CD4-positive, alpha-beta T cell treated with Interleukin-1 beta for 1 hour (primary cell): ENCODE results near the gene STK24.
"Not testable (repeated sequence)": the region's sequence is repeated elsewhere in the genome, so short reads cannot be mapped to it uniquely, and the experiment has no call there.

ENCODE experiments used
- DNase-seq, 2 donors: peaks; one replicate each; pipeline ENCODE4 v3.0.0-alpha.2; 2020 to 2022

Gene STK24

GRCh38 chr13:98576963-98577835, at the start of gene STK24:
TSS of gene STK24 (minus strand) at chr13:98577107. CDS start at chr13:98576786, 321 bp downstream.
- peak; percentile 67 to 70 for DNase-seq

- no peak for DNase-seq
Observed at GRCh38 chr13:98626298-98626935, 49.5 kb upstream of the STK24 start.

GRCh38 chr13:98624589-98624988, 47.7 kb upstream of the STK24 start:
- not testable (repeated sequence) for DNase-seq

- no peak for DNase-seq
Observed at GRCh38 chr13:98622931-98623331, 46.0 kb upstream of the STK24 start.

DNA sequence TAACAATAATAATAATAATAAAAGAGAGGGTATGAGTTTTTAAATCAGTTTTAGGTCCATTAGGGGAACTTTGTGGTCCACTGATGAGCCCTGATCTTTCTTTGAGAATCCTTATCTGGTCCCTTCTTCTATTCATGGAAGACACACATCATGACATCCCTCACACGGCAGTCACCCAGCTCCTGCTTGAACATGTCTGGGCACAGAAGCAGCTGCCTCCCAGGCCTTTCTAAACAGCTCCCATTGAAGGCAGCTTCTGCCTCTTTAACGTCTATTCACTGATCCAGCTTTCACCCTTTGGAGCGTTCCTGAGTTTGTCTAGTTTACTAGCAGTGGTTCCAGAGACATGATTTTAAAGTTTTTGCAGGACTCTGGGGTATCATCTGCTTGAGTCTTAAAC, 42.6 kb upstream of the STK24 start:
- no peak for DNase-seq

DNA sequence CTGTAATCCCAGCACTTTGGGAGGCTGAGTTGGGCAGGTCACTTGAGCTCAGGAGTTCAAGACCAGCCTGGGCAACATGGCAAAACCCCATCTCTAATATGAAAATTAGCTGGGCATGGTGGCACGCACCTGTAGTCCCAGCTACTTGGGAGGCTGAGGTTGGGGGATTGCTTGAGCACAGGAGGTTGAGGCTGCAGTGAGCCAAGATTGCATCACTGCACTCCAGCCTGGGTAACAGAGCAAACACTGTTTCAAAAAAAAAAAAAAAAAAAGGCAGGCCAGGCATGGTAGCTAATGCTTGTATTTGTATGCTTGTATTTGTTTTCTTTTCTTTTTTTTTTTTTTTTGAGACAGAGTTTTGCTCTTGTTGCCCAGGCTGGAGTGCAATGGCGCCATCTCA, 38.7 kb upstream of the STK24 start:
- DNase-seq: not testable (repeated sequence)

- no peak for DNase-seq
Observed at GRCh38 chr13:98613591-98613990, 36.7 kb upstream of the STK24 start.

DNA sequence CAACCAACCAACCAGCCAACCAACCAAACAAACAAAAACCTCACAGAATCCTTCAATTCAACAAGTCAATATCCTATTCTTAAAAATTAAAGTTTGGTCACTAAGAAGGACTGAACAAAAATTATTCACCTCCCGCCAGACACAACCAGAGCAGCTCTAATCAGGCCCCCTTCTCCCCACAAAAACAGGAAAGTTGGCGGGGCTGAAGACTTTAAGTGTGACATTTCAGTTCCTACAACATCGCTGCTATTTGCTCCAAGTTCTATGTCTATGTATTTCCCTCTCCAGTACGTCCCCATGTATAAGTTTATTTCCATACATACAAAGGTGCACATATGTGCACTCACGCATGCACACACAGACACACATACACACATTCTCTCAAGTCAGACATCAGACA, 32.8 kb upstream of the STK24 start:
- DNase-seq: no peak

- no peak for DNase-seq
Observed at GRCh38 chr13:98606296-98606695, 29.4 kb upstream of the STK24 start.

- no peak for DNase-seq
Observed at GRCh38 chr13:98599502-98600328, 22.8 kb upstream of the STK24 start.

GRCh38 chr13:98598043-98598442, 21.1 kb upstream of the STK24 start:
- no peak for DNase-seq

- no peak for DNase-seq
Observed at GRCh38 chr13:98595134-98595533, 18.2 kb upstream of the STK24 start.

GRCh38 chr13:98592362-98592732, 15.4 kb upstream of the STK24 start:
- DNase-seq: no peak

DNA sequence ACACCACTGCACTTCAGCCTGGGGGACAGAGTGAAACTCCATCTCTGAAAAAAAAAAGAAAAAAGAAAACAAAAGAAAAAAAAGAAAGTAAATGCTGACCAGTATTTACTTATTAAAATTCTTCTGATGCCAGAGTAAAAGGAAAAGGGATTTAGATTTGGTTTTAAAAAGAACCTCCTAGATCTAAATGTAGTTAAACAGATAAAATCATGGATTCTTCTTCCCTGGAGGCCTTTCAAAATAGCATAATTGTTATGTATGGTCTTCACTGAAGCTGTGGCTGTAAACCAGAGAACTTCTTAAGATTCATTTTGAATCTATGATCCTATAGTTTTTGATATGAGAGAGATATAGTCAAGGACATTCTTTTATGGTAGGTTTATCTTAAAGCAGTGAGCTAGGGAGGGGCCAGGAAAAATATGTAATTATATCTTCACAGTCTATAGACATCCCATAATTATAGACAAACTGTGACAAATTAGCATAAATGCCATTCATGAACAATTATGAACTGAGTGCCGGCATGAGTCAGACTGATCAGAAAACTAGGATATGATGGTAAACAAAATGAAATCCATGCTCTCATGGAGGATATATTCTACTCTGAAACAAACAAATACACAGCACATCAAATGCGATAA, 14.9 kb upstream of the STK24 start:
- no peak for DNase-seq

GRCh38 chr13:98590471-98590870, 13.6 kb upstream of the STK24 start:
- not testable (repeated sequence) for DNase-seq

GRCh38 chr13:98589516-98589915, 12.6 kb upstream of the STK24 start:
- not testable (repeated sequence) for DNase-seq

DNA sequence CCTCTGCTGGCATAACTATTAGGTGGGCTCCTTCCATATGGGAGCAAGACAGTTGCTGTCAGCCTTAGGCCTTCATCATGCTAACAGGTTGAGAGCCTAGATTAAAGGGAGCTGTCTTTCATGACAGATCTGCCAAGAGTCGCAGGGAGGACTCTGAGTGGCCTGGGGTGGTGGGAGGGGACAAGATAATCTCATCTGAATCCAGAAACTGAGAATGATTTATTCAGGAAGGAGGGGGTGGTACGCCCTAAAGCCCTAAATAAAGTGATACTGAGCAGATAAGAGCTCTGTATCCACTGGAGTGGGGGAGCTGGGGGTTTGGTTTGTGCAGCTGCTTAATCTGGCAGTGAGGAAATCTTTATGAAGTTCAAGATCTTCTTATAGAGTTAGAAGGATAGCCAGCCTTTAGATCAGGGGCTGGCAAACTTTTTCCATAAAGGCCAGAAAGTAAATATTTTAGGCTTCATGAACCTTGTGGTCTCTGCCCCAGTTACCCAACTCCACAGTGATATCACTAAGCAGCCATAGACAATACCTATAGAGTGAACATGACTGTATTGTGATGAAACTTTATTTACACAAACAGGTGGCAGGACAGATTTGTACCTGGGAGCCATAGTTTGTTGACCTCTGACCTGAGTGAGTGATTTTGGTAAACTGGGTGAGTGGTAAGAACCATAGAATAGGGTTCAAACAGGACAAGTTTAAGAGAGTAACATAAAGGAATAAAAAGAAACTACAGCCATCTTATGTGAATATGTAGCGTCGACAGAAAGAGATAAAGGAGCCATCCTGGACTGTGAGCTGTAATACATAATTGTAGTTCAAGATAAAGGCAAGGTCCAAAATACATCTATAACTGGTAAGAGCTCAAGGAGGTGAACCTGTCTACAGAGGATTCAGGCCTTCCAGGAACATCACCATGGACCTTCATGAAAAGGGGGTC, 9.8 kb upstream of the STK24 start:
- no peak for DNase-seq

DNA sequence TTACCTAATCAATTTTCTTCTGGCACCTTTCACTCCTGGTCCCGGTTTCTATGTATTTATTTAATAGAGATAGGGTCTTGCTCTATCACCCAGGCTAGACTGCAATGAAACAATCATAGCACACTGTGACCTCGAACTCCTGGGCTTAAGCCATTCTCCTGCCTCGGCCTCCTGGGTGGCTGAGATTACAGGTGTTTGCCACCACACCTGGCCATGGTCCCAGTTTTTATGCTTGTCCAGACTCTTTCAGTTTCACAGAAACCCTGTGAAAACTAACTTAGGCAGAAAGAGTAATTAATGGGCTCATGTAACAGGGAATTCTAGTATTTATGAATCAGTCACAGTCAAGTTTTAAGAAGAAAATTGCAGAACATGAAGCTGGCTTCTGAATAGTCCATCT, 9.0 kb upstream of the STK24 start:
- no peak for DNase-seq

DNA sequence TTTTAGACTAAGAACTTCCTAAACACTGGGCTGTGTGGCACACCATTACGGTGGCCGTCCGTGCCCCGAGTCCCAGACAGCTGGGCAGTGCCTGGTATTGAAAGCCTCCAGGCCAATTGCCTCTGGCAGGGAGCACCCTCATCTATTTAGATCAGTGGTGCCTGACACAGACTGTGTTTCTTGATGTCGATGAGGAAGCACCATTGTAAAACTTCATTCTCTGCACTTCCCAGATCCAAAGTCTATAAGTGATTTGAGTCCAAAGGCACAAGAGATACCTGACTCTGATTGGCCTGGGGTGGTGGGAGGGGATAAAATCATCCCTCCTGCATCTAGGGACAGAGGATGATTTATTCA, 8.5 kb upstream of the STK24 start:
- DNase-seq: no peak

DNA sequence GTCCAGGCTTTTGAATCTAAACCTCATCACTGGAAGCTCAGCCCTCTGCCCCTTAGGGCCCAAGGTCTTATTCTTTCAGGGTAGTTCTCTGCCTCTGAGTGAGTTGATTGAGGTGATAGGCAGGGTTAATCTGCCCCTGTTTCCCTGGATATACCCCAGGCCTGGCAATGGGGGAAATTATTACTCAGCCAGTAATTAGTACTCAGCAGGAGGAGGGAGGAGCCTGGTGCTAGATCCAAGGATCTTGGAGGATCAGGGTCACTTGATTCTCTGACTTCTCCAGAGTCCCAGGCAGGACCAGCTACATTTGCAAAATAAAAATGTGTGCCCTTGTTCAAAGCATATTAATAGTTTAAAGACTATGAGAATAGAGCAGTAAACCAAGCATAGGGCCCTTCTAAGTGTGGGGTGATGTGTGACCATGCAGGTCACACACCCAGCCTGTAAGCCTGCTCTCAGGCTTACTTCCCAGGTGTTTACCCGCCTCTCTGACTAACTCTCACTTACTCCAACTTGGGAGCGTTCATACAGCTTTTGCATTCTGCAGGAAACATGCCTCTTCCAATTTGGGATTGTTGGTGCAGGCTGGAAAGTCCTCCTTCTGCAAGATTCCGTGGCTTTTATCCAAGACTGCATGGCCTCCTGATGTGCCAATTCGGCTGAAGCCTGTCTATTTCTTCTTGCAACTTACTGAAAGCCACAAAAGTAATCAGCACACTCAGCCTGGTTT, 7.9 kb upstream of the STK24 start:
- DNase-seq: no peak

DNA sequence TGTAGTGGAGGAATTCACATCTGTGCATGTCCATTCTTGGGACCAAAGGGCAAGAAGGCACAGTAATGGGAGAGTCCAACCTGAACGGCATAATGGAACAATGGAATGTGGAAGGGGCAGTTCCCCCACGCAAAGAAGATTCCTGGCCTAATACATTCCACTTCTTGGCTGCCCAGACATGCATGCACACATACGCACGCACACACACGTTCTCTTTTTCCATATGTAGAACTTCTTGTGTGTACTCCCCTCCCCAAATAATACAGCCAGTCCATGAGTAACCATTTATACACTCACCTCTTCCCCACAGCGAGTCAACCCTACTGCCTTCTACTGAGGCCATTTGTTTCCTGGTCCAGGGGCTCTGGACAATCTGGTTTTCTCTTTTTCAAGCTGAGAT, 6.0 kb upstream of the STK24 start:
- no peak for DNase-seq
